A549 treated with AZD2906 at 1 μM for 4 hours (cell line): ENCODE data around the gene ZXDC. TPM values are rescaled to one million over a fixed set of nuclear protein-coding genes. Genes with fewer than 3 reads are reported as not detected.

Experiments
- total RNA-seq: library from RNA; stranded (reverse); fragments of 200-300 nt; extraction: Qiagen RNA extraction; gene quantifications from 5 replicates; pipeline ENCODE4 v1.2.3, GENCODE V29; 2022

Gene ZXDC, protein sequence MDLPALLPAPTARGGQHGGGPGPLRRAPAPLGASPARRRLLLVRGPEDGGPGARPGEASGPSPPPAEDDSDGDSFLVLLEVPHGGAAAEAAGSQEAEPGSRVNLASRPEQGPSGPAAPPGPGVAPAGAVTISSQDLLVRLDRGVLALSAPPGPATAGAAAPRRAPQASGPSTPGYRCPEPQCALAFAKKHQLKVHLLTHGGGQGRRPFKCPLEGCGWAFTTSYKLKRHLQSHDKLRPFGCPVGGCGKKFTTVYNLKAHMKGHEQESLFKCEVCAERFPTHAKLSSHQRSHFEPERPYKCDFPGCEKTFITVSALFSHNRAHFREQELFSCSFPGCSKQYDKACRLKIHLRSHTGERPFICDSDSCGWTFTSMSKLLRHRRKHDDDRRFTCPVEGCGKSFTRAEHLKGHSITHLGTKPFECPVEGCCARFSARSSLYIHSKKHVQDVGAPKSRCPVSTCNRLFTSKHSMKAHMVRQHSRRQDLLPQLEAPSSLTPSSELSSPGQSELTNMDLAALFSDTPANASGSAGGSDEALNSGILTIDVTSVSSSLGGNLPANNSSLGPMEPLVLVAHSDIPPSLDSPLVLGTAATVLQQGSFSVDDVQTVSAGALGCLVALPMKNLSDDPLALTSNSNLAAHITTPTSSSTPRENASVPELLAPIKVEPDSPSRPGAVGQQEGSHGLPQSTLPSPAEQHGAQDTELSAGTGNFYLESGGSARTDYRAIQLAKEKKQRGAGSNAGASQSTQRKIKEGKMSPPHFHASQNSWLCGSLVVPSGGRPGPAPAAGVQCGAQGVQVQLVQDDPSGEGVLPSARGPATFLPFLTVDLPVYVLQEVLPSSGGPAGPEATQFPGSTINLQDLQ
- total RNA-seq = 7.8 to 9.4 TPM (median 9.1 TPM) in 5 replicates

DNA sequence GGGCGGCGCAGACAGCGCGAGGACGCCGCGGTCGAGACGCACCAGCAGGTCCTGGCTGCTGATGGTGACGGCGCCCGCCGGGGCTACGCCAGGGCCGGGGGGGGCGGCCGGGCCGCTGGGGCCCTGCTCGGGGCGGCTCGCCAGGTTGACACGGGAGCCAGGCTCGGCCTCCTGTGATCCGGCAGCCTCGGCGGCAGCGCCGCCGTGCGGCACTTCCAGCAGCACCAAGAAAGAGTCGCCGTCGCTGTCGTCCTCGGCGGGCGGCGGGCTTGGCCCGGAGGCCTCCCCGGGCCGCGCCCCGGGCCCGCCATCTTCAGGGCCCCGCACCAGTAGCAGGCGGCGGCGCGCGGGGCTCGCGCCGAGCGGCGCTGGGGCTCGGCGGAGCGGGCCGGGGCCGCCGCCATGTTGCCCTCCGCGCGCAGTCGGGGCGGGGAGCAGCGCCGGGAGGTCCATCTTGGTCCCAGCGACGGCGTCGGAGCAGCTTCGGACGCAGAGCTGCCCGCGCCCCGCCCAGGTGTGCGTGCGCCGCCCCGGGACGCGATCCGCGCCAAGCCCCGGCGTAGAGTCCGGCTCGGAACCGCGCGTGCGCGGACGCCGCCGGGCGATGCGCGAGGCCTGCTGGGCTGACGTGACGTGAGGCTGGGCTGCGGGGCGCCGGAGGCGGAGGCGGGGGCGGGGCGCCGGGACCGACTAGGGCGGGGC lies at the start of gene ZXDC:
Gene ZXDC (minus strand): TSS at position 479 of the 702 bp plus-strand sequence. CDS start 26 bp downstream, at position 453.

DNA sequence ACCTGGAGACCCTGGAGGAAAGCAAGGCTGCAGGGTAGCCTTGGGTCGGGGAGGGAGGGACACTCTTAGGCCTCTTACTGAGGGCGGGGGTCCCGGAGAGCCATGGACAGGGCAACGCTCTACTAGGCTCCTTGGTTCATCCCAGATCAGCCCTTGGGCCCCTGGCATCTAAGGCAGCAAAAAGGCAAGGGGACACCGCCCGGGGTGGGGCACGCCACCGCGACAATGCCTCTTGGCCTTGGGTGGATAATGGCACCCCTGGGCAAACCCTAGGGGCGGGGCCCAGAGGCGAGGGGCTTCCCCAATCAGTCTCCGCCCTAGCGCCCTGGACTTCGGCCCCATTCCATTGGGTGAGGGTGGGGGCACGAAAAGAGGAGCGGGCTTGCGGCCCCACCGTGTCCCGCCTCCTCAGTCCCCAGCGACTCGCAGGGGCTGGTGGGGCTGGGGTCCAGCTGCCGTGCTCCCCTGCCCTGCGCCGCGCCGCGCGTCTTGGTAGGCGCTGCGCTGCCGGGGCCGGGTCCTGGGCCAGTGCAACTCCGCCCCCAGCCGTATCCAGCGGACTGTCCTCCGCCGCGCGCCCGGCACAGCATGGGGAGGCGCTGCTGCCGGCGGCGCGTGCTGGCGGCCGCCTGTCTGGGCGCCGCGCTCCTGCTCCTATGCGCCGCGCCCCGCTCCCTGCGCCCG lies 48.2 kb upstream of the ZXDC start, which contains the start of gene CHST13:
Gene CHST13 (plus strand): TSS at position 411 of the 684 bp plus-strand sequence. CDS start 178 bp downstream, at position 589.

GRCh38 chr3:126517291-126517951 lies 41.7 kb upstream of the ZXDC start, which contains the start of gene UROC1:
TSS of gene UROC1 (minus strand) at chr3:126517773. CDS start at chr3:126517719, 54 bp downstream.

DNA sequence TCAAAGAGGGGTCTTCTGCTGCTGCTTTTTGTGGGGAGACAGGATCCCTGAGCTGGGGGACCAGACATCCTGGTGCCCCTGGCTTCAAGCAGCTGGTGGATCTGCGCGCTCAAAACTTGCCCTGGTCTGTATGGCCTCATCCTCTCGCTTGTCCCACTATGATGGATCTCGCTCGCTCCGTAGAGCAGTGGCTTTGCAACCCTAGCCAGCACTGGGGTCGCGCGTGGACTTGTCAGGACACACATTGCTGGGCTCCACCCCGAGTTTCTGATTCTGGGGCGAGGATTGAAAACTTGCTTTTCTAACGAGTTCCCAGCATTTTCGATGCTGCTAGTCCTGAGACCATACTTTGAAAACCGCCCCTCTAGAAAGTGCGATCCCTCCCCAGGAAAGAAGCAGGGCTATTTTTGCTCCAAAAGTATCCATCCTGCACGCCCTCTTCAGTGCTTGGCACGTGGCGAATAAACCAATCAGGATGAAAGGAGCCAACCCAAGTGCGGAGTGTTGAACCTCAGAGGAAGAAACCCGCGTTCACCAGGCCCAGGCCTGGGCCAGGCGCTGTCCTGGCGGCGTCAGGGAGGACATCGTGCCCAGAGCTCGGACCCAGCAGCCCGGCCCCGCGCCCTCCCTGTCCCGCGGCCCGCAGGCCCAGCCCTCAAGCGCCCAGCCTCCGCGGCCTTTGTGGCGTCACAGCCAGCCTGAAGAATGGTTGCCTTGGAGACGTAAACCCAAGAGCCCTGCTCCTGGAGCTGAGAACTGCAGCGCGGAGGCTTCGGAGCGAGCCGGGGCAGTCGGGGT lies 81.3 kb downstream of the ZXDC start, which contains the start of gene CFAP100:
Gene CFAP100 (plus strand): TSS at position 731 of the 798 bp plus-strand sequence. CDS start 1,092 bp downstream, outside the sequence.

Other genes with a start within 250 kb of the ZXDC start
- gene KLF15, start 118.5 kb downstream of the ZXDC start, total RNA-seq = 1.4 to 1.9 TPM (median 1.6 TPM) in 5 replicates
- not detected in 5 replicates for gene CFAP100, start 81.0 kb downstream of the ZXDC start, total RNA-seq
- not detected in 5 replicates for gene UROC1, start 41.9 kb upstream of the ZXDC start, total RNA-seq
- 0.31 to 1.0 TPM (median 0.91 TPM) in 5 replicates for gene CHST13, start 48.3 kb upstream of the ZXDC start, total RNA-seq
- not detected in 5 replicates for gene C3orf22, start 83.0 kb upstream of the ZXDC start, total RNA-seq
- 6.6 to 7.4 TPM (median 7.0 TPM) in 5 replicates for gene TXNRD3, start 179.2 kb upstream of the ZXDC start, total RNA-seq
- 16.9 to 22.3 TPM (median 20.3 TPM) in 5 replicates for gene CHCHD6, start 228.3 kb upstream of the ZXDC start, total RNA-seq